ENCODE results near the gene SPEG. TPM values are rescaled to one million over a fixed set of nuclear protein-coding genes. Genes with fewer than 3 reads are reported as not detected.
A peak's percentile ranks its signal among the peaks of the same experiment; 100 is the strongest.

Gene SPEG
- total and polyA plus RNA-seq, 2 of the 13 experiments (the other 11 are each of a cell fraction or from before 2014, with no cell fraction given), result 0.18 to 0.24 TPM

GRCh38 chr2:219387306-219388120 lies 47.1 kb upstream of the SPEG start, which contains the start of gene DNPEP (continued):
- peak; percentile 59 for TF ChIP-seq ZNF609 (CRISPR knock-in tag; IDR thresholded peaks at IDR 0.05; ENCODE audit: borderline replicate concordance)
- TF ChIP-seq ZNF275 (CRISPR knock-in tag; IDR thresholded peaks at IDR 0.05; ENCODE audit: borderline replicate concordance), result 0 out of 2 replicates have a peak, but pooled peaks have one; percentile 48
- TF ChIP-seq DZIP1 (CRISPR knock-in tag; IDR thresholded peaks at IDR 0.05), result 0 out of 2 replicates have a peak, but pooled peaks have one; percentile 35
- peak; percentile 43; the same call in 1 of the 2 replicates for TF ChIP-seq ZBTB3 (CRISPR knock-in tag; IDR thresholded peaks at IDR 0.05; ENCODE audit: borderline replicate concordance, low read depth)
- TF ChIP-seq EZH2 (conservative IDR thresholded peaks at IDR 0.05; ENCODE audit: low read depth, low read length), result no peak
- peak; percentile 82 for TF ChIP-seq KLF6 (CRISPR knock-in tag; IDR thresholded peaks at IDR 0.05)
- TF ChIP-seq, protein P1, sequence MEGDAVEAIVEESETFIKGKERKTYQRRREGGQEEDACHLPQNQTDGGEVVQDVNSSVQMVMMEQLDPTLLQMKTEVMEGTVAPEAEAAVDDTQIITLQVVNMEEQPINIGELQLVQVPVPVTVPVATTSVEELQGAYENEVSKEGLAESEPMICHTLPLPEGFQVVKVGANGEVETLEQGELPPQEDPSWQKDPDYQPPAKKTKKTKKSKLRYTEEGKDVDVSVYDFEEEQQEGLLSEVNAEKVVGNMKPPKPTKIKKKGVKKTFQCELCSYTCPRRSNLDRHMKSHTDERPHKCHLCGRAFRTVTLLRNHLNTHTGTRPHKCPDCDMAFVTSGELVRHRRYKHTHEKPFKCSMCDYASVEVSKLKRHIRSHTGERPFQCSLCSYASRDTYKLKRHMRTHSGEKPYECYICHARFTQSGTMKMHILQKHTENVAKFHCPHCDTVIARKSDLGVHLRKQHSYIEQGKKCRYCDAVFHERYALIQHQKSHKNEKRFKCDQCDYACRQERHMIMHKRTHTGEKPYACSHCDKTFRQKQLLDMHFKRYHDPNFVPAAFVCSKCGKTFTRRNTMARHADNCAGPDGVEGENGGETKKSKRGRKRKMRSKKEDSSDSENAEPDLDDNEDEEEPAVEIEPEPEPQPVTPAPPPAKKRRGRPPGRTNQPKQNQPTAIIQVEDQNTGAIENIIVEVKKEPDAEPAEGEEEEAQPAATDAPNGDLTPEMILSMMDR (CRISPR knock-in tag; IDR thresholded peaks at IDR 0.05), result peak; percentile 7; the same call in 1 of the 2 replicates
- TF ChIP-seq SNRNP70 (IDR thresholded peaks at IDR 0.05; ENCODE audit: low read depth, low read length), result no peak
